Ureter (tissue), 1 donor: Measurements from ENCODE around the gene LENG9. TPM values are rescaled to one million over a fixed set of nuclear protein-coding genes. Genes with fewer than 3 reads are reported as not detected.
"Not testable (repeated sequence)": the region's sequence is repeated elsewhere in the genome, so short reads cannot be mapped to it uniquely, and the experiment has no call there.

Experiments used
- DNase-seq: peaks from one replicate; pipeline ENCODE4 v3.0.0-alpha.2; 2020; ENCODE audit warnings: low spot score
- total RNA-seq: library from RNA; stranded (reverse); gene quantifications from one replicate; pipeline ENCODE4 v1.2.4, GENCODE V29; 2023
- donor health status: DM: yes; HTN: yes; CAD: no.

LENG9 gene
- total RNA-seq, 1 donor from 2014 or later, result 10.2 TPM

DNA sequence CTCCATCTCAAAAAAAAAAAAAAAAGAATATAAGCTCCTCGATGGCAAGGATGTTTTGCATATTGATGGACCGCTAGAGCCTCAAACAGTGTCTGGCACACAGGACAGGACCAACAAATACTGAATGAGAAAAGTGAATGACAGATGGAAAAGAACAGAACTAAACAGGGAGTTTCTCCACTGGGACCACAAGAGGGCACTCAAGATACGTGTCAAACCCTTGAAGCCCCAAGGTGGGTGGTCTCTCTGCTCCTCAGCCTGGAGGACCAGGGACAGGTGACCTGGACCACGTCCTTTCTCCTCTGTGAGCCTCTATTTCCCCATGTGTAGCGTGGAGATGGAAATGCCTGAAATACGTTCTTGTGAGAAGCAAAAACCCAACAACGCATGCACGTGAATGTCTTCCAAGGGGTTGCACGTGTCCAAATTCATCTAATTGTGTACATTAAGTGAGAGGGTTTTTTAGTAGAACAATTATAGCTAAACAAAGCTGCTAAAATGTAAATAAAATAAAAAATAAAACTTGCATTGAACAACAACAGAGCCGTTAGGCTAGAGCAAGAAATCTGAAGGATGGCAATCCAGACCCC is 15.2 kb upstream of the LENG9 start:
- no peak for DNase-seq

DNA sequence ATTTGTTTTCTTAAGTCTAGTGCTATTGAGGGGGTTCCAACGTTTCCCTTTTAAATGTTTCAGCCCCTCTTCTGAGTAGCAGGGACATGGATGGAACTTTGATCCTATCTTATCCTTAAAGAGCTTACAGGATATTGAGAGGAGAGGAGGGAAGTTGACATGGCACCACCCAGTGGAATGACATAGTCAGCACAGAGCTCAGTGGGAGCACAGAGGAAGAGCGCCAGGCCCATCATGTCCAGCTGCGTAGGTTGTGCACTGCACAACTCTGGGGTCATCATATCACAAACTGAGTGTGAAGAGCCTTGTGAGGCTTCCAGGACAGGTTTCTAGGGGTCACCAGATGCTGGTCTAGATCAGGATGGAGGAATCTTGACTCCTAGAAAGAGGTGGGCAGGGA is 14.1 kb upstream of the LENG9 start:
- no peak for DNase-seq

DNA sequence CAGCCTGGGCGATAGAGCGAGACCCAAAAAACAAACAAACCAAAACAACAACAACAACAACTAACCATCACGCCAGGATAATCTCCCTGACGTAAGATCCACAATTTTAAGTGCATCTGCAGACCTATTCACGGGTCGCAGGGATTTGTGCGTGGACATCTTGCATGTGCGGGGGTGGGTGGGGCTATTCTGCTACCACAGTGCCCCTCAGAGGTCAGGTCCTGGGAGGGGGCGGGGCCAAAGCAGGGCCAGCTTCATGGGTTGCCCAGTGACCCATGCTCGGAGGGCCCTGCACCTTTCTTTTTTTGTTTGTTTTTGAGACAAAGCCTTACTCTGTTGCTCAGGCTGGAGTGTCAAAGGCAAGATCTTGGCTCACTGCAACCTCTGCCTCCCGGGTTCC is 12.1 kb upstream of the LENG9 start:
- DNase-seq, result no peak

DNA sequence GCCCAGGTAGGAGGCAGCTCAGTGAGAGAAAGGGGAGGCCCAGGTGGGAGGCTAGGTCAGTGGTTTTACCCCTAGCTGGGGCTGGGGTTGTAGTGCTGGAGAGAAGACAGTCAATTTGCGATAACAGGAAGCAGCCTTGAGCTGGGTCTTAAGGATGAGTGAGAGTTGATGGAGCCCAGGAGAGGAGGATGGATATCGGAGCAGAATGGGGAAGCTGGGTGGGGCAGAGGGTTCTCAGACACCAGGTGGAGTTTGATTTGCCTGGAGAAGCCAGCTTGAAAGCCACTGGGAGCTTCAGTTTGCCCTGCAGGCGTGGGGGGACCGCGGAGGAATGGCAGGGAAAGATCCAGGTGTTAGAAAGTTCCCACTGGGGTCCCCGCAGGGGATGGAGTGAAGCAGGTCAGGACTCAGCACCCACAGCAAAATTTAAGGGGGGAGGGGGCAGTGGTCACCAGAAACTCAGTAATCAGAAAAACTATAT is 10.4 kb upstream of the LENG9 start:
- DNase-seq, result no peak

DNA sequence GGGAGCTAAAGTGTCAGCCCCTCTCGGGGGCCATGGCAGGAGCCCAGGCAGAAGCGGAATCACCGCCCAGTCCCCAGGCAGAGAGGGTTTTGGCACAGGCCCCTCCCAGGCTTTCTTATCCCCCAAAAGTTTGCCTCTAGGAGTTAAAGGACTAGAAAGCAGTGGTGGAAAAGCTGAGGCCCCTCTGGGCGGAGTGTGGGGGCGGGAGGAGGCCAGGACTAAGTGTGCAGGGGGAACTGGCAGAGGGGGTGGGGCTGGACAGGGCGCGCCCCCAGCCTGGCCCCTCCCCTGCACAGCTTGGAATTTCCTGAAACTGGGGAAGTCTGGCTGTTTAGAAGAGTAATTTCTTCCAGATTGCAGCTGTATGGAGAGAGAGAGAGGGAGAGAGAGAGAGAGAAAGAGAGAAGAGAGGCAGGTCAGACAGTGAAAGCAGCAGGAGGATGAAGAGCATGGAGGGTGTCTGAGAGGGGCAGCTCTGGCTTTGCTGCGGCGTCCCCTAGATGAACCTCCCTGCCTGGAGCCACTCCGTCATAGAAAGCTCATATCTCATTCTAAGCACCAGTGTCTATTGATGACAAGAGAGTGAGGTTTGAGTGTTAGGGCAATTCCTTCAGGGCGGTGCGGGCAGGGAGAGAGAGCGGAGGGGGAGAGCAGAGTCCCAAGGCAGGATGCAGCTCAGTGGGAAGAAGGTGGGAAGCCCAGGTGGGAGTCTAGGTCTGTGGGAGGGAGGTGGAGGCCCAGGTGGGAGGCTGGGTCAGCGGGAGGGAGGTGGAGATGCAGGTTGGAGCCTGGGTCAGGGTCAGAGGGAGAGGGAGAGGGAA is 9.7 kb upstream of the LENG9 start, which contains the start of gene CDC42EP5:
TSS of gene CDC42EP5 (minus strand) at position 226 of the 821 bp plus-strand sequence. CDS start 7,749 bp downstream, outside the sequence.
- peak; percentile 85 for DNase-seq

DNA sequence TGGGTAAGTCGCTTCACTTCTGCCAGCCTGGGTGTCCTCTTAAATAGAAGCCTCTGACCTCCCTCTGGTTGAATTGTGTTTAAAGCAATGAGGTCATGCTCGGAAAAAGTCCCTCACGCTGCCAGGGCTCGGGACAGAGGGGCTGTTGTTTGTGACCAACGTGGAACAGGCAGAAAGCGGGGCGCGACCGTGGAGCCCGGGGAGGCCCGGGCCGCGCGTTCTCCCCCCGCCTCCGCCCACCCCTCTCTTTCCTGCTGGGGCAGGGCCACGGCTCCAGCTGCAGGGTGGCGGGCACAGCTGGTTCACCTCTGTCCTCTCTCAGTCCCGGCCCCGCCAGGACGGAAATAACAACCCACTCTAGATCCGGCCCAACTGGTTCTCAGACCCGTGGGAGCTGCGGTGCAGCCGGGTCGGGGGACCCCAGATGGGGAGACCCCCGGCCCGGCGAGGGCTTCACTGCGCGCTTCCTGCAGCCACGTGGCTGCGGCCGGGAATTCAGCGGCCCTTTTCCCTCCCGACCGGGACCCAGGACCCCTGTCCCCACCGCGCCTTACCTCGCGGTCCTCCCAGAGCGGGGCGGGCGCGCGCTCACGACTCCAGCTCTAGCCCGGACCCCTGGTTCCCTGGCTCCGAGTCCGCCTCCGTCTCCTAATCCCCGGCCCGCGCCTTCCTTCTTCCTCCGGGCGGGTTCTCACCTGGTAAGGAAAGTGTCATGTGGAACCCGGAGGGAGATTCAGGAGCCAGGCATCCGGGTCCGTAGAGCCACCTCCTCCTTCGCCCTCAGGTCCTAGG is 7.6 kb upstream of the LENG9 start:
- peak; percentile 65 for DNase-seq

DNA sequence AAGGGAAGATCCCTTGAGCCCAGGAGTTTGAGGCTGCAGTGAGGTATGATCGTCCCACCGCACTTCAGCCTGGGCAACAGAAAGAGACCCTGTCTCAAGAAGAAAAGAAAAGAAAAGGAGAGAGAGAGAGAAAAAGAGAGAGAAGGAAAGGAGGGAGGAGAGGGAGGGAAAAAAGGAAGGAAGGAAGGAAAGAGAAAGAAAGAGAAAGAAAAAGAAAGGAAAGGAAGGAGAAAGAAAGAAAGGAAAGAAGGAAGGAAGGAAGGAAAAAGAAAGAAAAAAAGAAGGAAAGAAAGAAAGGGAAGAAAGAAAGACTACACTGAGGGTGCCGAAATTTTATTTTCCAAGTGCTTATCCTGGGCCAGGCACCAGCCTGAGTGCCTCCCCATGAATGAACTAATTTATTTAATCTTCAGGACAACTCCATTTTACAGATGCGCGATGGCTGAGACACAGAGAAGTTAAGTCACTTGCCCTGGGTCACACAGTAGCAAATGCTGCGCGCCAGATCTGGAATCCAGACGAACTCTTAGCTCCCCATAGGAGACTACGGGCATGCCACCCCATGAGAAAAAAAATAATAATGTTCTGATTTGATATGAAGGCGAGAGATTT is 6.8 kb upstream of the LENG9 start:
- no peak for DNase-seq

DNA sequence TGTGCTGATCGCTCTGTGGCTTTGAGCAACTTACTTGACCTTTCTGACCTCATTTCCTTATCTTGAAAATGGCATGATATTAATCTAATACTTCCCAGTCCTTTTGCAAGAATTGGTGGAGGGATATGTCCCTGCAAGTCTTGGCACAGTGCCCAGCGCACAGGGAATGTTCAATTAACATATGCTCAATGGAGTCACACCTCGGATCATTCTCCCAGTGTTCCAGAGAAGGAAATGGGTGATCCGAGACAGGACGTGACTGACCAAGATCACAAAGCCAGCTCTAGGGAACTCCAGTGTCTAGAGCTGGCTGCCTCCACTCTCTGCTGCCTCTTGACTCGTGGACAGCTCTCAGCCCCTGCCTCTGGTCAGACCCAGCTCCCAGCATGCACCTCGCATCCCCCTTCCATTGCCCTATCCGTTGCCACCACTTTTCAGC is 5.9 kb upstream of the LENG9 start:
- peak; percentile 57 for DNase-seq

DNA sequence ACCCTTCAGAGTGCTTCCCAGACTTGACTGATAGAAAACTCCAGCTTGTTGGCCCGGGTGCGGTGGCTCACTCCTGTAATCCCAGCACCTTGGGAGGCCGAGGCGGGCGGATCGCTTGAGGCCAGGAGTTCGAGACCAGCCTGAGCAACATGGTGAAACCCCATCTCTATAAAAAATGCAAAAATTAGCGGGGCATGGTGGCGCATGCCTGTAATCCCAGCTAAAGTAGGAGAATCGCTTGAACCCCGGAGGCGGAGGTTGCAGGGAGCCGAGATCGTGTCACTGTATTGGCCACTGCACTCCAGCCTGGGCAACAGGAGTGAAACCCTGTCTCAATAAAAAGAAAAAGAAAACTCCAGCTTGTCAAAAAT is 2.5 kb upstream of the LENG9 start:
- DNase-seq, result not testable (repeated sequence)

DNA sequence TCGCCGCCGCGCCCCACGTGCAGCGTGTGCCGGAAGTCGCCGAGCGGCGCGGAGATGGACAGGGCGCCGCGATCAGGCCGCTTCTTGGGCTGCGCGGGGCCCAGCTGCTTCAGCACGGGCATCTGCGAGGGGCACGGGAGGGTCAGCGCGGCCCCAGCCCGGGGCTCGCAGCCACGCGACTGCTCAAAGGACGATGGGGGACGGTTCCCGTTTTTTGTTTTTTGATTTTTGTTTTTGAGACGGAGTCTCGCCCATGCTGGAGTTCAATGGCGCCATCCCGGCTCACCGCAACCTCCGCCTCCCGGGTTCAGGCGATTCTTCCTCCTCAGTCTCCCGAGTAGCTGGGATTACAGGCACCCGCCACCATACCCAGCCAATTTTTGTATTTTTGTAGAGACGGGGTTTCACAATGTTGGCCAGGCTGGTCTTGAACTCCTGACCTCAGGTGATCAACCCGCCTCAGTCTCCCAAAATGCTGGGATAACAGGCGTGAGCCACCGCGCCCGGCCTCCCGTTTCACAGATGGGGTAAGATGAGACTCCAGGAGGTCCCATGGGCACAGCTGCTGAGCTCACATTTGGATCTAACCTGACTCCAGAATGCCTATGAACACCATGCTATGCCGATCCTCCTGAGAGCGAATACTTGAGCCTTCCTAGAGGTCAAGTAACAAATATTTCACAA is 2.0 kb upstream of the LENG9 start:
- DNase-seq, result peak; percentile 52

DNA sequence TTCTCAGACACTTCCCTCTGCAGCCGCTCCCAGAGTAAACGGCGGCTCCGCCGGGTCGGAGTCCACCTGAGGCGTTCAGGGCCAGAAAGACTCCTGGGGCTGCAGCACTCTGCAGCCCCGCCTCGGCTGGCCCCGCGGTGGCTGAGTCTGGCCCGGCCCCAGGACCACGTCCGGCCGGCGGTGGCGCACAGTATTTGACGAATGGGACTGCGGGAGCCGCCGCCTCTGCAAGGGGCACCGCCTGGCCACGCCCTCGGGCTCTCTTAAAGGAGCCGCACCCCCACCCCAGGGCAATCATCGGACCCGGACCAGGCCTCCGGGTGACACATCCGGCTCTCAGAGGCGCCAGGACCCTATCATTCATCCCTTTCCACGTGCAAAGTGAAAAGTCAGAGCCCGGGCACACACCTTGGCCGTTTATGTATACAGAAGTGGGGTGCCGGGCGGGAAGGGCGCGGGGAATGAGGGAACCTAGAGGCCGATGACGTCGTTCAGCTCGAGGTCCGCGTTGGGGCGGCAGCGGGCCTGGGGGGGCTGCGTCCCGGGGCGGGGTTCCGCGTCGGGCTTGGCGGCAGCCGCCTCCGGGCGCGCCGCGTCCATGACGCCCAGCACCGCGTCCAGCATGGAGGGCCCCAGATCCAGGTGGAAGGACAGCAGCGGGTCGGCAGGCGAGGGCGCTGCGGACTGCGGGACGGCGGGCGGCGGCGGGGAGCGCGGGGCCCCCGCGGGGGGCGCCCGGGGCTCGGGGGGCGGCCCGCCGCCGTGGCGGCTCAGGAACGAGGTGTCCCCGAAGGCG is 1.2 kb upstream of the LENG9 start:
- DNase-seq, result peak; percentile 90

DNA sequence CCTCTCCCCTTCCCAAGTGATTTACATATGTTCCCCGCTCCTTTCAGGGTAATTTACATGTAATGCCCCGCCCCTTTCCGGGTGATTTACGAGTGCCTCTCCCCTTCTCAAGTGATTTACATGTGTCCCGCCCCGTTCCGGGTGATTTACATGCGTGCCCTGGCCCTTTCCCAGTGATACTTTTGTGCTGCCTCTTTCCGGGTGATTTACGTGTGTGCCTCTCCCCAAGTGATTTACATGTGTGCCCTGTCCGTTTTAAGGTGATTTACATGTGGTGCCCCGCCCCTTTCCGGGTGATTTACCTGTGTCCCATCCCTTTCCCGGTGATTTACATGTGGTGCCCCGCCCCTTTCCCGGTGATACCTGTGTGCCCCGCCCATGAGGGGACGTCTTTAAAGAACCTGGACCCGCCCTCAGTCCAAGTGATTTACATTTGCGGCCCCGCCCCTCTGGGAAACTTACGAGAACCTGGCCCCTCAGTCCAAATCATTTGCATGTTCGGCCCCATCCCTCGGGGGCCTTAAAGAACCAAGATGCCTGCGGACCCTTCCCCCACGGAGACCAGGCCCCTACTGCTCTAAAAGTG is 559 bp upstream of the LENG9 start:
- peak; percentile 94 for DNase-seq

DNA sequence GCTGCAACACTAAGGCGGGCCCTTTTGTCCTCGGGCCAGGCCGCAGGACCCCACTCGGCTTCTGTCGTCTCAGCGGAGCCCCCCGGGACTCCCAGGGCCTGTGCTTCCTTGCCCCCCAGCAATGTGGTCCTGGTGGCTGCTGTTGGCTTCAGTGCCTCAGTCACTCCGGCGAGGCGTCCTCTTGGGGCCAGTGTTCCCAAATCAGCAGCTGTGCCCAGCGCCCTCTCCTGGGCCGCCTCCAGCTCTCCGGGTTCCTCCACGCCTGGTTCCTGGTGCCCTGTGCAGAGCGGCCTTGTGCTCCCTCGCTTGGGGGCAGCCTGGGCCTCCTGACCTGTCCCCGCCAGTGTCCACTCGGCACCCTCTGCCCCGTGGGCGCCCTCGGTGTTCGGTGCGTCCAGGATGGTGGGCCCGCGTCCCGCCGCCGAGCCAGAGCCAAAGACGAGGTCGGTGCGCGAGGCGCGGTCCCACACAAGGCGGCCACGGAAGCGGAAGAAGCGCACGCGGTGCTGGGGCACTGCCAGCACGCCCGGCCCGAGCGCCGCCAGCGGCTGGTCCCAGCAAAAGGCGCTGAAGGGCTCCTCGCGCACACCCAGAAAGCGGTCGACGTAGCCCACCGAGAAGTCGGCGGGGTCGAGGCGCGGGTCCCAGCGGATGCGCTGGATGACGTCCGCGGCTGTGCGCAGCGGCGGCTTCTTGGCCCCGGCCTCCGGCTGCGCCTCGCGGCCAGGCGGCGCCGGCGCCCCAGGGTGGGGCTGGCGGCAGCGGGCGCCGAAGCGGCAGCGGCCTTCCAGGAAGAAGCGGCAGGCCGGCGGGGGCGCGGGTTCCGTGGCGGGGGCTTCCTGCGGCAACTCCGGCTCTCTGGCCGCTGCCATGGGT is 685 bp downstream of the LENG9 start:
- DNase-seq, result peak; percentile 75

DNA sequence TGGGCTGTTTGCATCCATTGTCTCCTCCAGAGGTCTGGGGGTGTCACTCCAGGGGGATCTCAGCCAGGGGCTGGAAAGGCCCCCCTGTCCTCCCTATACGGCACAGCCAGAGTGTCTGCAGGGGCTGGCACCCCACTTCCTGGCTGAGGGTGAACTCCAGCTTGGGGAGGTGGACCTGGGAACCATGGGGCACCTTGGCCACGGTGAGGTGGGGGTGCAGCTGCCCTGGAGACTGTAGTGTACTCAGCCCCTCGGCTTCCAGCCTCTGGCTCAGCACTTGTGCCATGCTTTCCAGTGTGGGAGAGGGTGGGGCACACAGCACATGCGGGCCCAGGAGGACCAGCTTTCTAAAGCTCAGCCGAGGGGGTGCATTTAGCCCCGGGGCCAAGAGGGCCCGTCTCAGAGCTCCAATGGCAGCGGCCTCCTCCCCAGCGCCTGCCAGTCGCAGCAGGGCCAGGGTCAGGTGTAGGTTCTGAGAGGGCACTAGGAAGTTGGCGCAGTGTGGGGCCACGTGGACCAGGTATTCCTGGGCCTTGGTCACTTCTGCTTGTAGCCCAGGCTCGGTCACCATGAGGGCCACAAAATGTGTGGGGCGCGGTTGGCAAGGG is 1.4 kb downstream of the LENG9 start:
- peak; percentile 47 for DNase-seq

DNA sequence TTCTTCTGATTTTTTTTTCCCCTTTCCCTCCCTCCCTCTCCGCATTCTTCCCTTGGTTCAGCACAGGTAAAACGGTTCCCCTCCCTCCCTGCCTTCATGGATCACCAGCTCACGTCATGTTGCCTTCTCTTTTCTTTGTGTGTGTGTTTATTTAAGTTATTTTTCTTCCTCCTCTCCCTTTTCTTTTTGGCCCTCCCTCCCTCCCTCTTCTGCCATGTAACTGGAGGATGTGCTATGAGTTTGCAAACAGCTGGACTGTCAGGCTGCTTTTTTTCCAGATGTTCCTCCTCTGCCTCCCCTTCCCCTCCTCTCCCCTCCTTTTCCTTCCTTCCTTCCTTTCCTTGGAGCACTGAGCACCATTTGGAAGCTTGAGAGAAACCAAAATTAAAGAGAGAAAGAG is 2.0 kb downstream of the LENG9 start:
- no peak for DNase-seq

DNA sequence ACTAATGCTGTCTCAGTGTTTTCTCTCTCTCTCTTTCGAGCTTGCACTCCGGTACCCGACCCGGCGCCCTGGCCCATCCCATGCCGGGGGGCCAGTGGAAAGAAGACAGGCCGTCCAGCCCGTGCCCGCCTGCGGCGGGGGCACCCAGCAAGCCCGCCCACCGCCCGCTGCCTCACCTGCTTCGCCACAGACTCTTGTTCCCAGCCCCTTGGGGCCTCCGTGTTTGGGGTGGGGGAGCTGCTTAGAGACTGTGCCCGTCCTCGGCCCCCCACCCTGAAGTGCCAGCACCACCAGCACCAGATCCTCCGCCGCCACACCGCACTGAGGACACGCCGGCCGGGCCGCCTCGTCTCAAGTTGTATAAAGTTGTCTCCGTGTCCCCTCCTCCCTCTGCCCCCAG is 2.4 kb downstream of the LENG9 start:
- DNase-seq, result no peak

DNA sequence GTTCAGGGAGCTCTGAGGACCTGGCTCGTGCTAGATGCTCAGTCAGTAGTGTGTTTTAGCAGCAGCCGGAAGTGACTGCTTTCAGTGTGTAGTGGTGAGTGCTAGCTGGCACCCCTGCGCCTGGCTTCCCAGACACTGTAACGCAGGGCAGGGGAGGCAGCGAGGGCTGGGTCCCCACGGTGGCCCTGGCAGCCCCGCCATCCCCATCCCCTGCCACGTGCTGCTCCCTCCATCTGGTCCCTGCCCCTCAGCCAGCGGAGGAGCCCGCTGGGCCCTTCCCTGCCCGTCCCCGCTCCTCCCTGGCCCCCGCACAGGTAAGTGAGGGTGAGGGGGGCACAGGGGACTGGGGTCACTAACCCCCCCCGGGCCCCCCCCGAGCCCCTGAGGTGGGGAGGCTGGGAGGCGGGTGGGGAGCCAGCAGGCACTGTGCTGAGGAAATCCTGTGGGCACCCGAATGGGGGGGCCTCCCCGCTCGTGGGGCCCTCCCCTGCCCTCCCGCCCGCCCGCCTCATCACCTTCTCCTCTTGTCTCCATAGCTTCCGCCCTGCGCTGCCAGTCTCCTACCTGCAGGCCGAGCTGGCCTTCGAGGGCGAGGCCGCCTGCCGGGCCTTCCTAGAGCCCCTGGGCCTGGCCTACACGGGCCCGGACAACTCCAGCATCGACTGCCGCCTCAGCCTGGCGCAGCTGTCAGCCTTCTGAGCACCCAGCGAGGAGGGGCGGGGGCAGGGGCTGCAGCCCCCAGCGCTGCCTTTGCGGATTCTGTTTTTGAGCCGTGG is 3.2 kb downstream of the LENG9 start:
- DNase-seq, result no peak
